GM19238 (cell line): ENCODE data around the gene PRR22.

ENCODE experiments used
- DNase-seq: peaks from one replicate; pipeline ENCODE4 v3.0.0; 2011; ENCODE audit warnings: low spot score; ENCODE audit not compliant: insufficient read length

The PRR22 gene

DNA sequence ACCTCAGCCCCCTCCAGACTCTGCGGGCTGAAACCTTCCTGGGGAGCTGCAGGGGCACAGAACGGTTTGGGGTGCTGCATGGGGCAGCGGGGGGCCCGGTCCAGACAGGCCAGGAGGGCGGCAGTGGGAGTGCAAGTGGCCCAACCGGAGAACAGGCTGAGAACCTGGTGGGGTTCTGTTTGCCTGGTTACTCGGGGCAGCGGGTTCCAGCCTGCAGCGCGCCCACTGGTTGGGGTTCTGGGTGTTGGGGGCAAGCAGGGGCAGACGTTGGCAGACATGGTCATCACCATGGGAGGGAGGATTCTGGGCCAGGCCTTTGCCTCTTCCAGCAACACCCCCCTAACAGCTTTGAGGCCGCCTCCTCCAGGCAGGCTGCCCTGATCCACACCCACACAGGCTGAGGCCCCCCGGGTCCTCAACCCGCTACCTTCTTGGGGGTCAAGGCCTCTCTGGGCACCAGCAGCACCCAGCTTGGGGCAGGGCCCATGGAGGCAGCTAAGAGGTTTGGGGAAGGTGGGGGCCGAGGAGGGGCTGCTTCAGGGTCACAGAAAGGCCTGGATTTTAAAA lies at the start of gene PRR22:
Gene PRR22 (minus strand): TSS at position 166 of the 567 bp plus-strand sequence. CDS start 86 bp downstream, at position 80.
- no peak for DNase-seq

GRCh38 chr19:5832527-5833216 lies 48.1 kb upstream of the PRR22 start:
- DNase-seq: no peak

GRCh38 chr19:5832061-5832460 lies 47.5 kb upstream of the PRR22 start:
- DNase-seq: no peak

DNA sequence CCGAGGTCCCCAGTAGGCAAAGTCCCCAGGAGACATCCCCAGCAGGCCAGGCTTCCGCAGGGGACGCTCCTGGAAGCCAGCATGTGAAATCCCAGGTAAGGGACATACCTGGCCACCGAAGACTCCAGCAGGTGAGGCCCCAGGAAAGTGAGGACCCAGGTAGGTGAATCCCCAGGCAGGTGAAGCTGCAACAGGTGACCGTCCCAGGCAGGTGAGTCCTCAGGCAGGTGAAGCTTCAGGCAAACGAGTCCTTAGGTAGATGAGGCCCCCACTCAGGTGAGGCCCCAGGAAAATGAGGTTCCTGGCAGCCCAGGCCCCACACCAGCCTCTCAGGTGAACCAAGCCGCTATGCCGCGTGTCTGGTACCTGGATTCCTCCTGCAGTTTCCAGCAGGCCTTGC lies 46.6 kb upstream of the PRR22 start:
- DNase-seq: no peak

DNA sequence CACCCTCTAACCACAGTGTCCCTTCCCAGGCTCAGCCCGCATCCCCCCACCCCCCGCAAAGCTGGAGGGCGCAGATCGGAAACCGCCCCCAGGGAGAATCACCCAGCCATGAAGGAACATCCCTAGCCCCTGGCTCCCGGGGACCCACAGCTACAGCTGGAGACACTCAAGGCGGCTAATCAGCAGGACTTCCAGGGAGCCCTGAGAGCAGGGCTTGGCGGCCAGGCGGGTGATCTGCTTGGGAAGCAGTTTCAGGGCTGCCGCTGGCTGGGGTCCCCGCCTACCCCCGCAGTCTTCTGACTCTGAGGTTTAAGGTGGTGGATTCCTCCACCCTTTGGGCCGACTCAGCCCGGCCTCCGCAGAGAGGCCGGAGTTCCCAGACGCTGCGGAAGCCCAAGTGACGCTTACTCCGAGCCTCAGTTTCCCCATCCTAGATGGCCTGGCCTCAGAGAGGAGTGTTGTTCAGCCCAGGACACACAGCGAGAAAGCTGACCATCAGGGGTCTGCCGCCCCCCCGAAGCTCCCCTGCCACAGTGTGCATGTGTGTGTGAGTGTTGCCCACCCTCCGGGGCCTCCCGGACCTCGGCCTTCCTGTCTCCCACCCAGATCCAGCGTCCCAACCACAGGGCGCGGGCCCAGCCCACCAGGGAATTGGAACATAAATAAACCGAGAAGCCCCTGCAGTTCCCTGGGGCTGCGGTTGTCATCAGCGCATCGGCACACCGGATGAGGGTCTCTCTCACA lies 45.2 kb upstream of the PRR22 start:
- DNase-seq: no peak

DNA sequence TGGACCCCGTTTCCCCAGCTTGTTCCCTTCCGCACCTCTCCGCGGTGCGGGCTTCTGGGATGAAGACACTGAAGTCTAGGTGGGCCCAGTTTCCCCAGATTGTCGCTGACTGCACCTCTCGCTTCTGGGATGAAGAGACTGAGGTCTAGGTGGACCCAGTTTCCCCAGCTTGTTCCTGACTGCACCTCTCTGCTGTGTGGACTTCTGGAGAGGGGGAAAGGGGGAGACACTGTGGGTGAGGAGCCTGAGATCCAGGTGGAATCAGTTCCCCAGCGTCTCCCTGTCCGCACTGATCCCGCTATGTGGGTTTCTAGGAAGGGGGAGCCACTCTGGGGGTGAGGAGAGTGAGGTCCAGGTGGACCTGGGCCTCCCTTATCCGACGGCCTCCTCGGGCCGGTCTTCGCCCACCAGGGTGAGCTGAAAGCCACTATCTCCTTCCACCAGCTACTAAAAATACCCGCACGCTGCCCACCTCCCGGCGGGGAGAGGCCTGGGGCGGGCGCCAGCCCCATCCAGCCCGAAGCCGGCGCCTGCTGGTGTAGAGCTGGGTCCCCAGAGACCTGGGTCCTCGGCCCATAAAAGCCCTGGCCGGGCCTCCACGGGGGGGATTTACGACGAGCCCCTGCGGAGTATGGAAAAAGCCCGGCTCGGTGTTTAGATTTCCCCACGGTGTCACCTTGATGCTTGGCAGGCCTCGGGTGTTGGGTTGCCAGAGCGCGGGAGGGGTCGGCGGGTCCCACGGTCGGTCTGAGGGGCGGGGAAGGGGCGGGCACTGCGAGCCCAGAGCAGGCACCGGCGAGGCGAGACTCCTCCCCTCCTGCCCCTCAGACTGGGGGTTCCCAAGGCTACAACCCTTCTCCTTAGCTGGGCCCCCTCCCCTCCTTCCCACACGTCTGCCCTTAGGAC lies 44.4 kb upstream of the PRR22 start:
- DNase-seq: peak; percentile 58

DNA sequence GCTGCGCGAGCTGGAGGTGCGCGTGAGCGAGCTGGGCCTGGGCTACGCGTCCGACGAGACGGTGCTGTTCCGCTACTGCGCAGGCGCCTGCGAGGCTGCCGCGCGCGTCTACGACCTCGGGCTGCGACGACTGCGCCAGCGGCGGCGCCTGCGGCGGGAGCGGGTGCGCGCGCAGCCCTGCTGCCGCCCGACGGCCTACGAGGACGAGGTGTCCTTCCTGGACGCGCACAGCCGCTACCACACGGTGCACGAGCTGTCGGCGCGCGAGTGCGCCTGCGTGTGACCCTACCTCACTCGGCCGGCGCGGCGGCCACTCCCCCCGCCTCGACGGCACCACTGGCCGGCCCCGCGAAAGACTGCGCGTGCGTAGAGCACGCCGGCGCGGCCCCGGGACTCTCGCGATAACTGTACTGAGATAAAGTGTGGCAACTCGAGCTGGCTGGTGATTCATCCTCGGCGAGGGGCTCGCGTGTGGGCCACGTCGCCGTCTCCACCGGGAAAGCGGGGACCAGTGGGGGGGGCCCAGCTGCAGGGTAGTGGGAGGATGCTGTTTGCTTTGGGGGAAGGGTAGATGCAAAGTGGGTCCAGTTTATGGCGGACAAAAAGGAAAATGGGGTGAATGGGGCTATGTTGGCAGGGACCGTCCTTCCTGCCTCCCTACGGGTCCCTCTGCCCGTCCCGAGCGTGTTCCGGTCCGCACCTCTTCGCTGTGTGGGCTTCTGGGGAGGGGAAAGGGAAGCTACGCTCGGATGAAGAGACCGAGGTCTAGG lies 43.5 kb upstream of the PRR22 start:
- peak; percentile 97 for DNase-seq

GRCh38 chr19:5827342-5827890 lies 42.9 kb upstream of the PRR22 start:
- no peak for DNase-seq

DNA sequence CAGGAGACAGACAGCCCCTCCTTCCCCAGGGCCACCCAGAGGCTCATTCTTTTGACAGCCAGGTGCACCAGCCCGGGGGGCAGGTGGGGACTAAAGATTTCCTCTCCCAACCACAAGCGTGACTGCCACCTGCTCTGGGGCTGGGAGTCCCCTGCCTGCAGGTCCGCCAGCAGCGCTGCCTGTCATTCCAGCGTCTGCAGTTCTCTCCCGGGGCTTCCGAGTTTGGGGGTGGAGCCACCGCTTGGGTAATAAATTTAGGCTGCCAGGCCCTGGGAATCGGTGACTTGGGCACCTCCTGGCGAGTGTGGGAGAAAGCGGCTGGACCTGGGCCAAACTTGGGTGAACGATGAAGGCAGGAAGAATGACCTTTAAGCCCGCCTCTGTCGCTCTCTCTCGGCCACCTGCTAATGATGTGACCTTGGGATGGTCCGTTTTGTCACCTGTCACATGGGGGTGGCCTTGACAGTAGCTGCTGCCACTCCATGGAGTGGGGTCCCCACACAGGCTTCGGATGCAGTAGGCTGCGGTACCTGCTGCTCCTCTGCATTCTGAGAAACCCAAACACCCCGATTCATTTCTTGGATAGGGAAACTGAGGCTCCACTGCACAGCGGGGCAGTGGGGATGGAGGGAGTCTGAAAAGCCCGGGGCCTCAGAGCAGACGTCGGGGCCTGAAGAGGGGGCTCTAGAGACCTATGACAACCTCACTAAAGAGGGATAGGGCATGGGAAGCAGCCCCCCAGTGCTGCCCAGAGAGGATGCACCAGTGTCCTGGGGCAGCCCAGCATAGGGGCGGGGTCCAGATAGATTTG lies 42.2 kb upstream of the PRR22 start:
- DNase-seq: peak; percentile 53

GRCh38 chr19:5825178-5825577 lies 40.6 kb upstream of the PRR22 start:
- DNase-seq: no peak

GRCh38 chr19:5824751-5825150 lies 40.2 kb upstream of the PRR22 start:
- no peak for DNase-seq

GRCh38 chr19:5823579-5824281 lies 39.2 kb upstream of the PRR22 start:
- no peak for DNase-seq

DNA sequence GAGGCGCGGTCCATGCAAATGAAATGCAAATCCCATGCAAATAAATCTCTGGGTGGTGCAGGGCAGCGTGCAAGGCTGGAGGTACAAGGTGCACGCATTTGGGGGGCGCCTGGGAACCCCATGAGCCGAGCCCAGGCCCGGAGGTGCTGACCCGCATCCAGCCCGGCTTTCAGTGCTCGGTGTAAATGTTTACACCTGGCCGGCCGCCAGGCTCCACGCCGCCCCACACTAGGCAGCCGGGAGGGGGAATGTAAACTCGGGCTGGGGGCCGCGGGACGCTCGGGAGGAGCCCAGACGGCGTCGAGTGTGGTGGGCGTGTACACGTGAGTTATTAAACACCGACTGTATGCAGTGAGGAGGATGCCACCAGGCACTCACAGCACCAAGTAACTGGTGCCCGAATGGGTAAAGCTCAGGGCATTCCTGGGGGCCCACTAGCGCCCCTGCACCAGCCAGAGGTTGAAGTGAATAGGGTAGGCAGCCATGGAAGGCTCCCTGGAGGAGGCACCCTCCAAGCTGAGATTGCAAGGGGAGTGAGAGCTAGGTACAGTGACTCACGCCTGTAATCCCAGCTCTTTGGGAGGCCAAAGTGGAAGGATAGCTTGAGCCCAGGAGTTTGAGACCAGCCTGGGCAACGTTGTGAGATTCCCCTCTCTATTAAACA lies 37.8 kb upstream of the PRR22 start:
- no peak for DNase-seq

GRCh38 chr19:5821521-5822180 lies 37.1 kb upstream of the PRR22 start:
- no peak for DNase-seq

- DNase-seq: no peak
These were observed 36.2 kb upstream of the PRR22 start for GRCh38 chr19:5820785-5821184.

DNA sequence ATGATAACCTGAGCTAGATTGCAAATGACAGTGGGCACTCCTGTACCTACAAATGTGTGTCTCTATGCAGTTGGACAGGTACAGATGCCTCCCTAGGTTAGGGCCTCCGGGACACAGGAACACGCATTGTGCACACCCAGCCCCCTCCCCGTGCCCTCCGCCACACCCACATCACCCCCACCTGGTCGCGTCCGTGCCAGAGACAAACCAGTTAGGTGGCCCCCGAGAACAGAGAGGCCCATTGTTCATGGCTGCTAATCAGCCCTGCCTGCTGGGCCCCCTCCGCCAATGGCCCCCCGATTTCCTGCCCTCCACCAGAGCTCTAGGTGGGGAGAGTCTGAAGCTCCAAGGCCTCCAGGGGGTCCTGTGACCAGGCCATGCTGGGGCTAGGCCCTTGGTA lies 34.0 kb upstream of the PRR22 start:
- DNase-seq: no peak

- DNase-seq: no peak
These were observed 32.7 kb upstream of the PRR22 start for GRCh38 chr19:5817218-5817617.

GRCh38 chr19:5814852-5815246 lies 30.3 kb upstream of the PRR22 start:
- DNase-seq: no peak
